HepG2 (cell line): ENCODE measurements around the gene CELSR2. TPM values are rescaled to one million over a fixed set of nuclear protein-coding genes. Genes with fewer than 3 reads are reported as not detected.

Experiments
- ATAC-seq: fragments of 200-7000 bp; cut with Tn5 transposase; 3 replicates; pipeline ENCODE4 v1.9.1; 2020; ENCODE audit warnings: mild to moderate bottlenecking, moderate library complexity
- BruUV-seq: library from RNA; stranded (reverse); fragments of 400-500 nt; replicated peaks from 2 replicates; lab custom pipeline; 2021; lab: Mats Ljungman, UMichigan
- CTCF ChIA-PET: fragments of 300-600 bp; formaldehyde crosslinking; extraction: SDS; loops from one replicate; lab custom pipeline; 2021; ENCODE audit warnings: low total read pairs, inconsistent platforms, low intra/inter-chr PET ratio; lab: Yijun Ruan, JAX
- POLR2A ChIA-PET: fragments of 350-600 bp; sonication (Branson Sonifier 250); formaldehyde crosslinking; loops from one replicate; lab custom pipeline; 2020; ENCODE audit warnings: antibody characterized with exemption, inconsistent platforms; lab: Yijun Ruan, JAX
- DNase-seq: peaks from one replicate; pipeline ENCODE4 v3.0.0-alpha.2; 2015; ENCODE audit warnings: low spot score
- FAIRE-seq: peaks from 3 replicates; lab custom pipeline; 2011; peaks lifted over from hg19 to GRCh38; lab: Jason Lieb, UNC
- H2AFZ ChIP-seq: one replicate; pipeline ENCODE4 v1.6.1; 2011; ENCODE audit warnings: low read length, inconsistent platforms
- H3K27ac ChIP-seq: fragments of 300-600 bp; 3 replicates; pipeline ENCODE4 v1.8.0; 2011; ENCODE audit warnings: mixed run types, mild to moderate bottlenecking, mixed read lengths, low read length, inconsistent platforms; ENCODE audit not compliant: insufficient read depth; ENCODE audit errors: extremely low read length
- H3K27me3 ChIP-seq, 2 experiments: fragments of 200-600 bp in 1 of 2; 2 replicates in 1 of 2; 3 replicates in 1 of 2; pipeline versions ENCODE4 v1.6.0 to v1.8.0; 2011; ENCODE audit warnings: low read length in 2 of 2, mild to moderate bottlenecking in 2 of 2, moderate library complexity in 2 of 2, inconsistent platforms in 1 of 2; ENCODE audit not compliant: insufficient read depth in 2 of 2, control insufficient read depth in 1 of 2
- H3K36me3 ChIP-seq, 2 experiments: fragments of 200-600 bp in 1 of 2; replicated peaks in 1 of 2; 2 replicates in 1 of 2; 3 replicates in 1 of 2; pipeline versions ENCODE4 v1.5.1 to v1.8.0; 2011; ENCODE audit warnings: low read length in 2 of 2, inconsistent platforms in 1 of 2; ENCODE audit not compliant: insufficient read depth in 2 of 2, control insufficient read depth in 1 of 2
- H3K4me1 ChIP-seq: 2 replicates; pipeline ENCODE4 v1.5.1; 2012; ENCODE audit warnings: low read length, inconsistent platforms; ENCODE audit not compliant: insufficient read depth
- H3K4me2 ChIP-seq: 2 replicates; pipeline ENCODE4 v1.6.0; 2011; ENCODE audit warnings: low read depth, low read length, inconsistent platforms
- H3K4me3 ChIP-seq, 3 experiments: fragments of 200-600 bp in 1 of 3; sonication (generic), shearing (Covaris generic) in 1 of 3; replicated peaks in 1 of 3; 2 replicates each; pipeline ENCODE4 v1.5.1; 2011 to 2016; ENCODE audit warnings: low read length in 3 of 3, inconsistent platforms in 2 of 3, low read depth in 2 of 3, mild to moderate bottlenecking in 2 of 3, control low read depth in 1 of 3, mixed read lengths in 1 of 3; ENCODE audit not compliant: insufficient read depth in 1 of 3
- H3K79me2 ChIP-seq: one replicate; pipeline ENCODE4 v1.6.1; 2011; ENCODE audit warnings: low read length, inconsistent platforms; ENCODE audit not compliant: insufficient read depth
- H3K9ac ChIP-seq: 2 replicates; pipeline ENCODE4 v1.6.0; 2011; ENCODE audit warnings: mild to moderate bottlenecking, low read depth, low read length, inconsistent platforms; ENCODE audit not compliant: insufficient read depth
- H3K9me3 ChIP-seq: 2 replicates; pipeline ENCODE4 v1.5.1; 2012; ENCODE audit warnings: mild to moderate bottlenecking, low read length
- H4K20me1 ChIP-seq: 2 replicates; pipeline ENCODE4 v1.6.0; 2011; ENCODE audit warnings: inconsistent platforms, mild to moderate bottlenecking, low read length, moderate library complexity; ENCODE audit not compliant: insufficient read depth
- BRCA1 ChIP-seq: sonication (generic); formaldehyde crosslinking; IDR thresholded peaks from 2 replicates; pipeline ENCODE4 v1.4.0; 2020; ENCODE audit warnings: missing genetic modification reagents
- PITX1 ChIP-seq: sonication (generic); formaldehyde crosslinking; IDR thresholded peaks from 2 replicates; pipeline ENCODE4 v1.5.1; 2020; ENCODE audit warnings: mild to moderate bottlenecking, missing genetic modification reagents
- PRDM10 ChIP-seq: sonication (generic); formaldehyde crosslinking; IDR thresholded peaks from 2 replicates; pipeline ENCODE4 v1.4.0; 2020; ENCODE audit warnings: low read depth, missing genetic modification reagents
- THAP8 ChIP-seq: sonication (generic); formaldehyde crosslinking; IDR thresholded peaks from 2 replicates; pipeline ENCODE4 v1.5.1; 2020; ENCODE audit warnings: missing genetic modification reagents, mild to moderate bottlenecking, borderline replicate concordance
- TRIM24 ChIP-seq: sonication (generic); formaldehyde crosslinking; IDR thresholded peaks from 2 replicates; pipeline ENCODE4 v1.8.0; 2022; ENCODE audit warnings: mild to moderate bottlenecking, missing genetic modification reagents
- USF2 ChIP-seq, 2 experiments: sonication (generic) in 1 of 2; formaldehyde crosslinking in 1 of 2; IDR thresholded peaks; 2 replicates each; pipeline versions ENCODE4 v1.5.1 to v1.6.1; 2011 to 2020; ENCODE audit warnings: borderline replicate concordance in 1 of 2, low read depth in 1 of 2, low read length in 1 of 2, mild to moderate bottlenecking in 1 of 2, missing genetic modification reagents in 1 of 2, moderate library complexity in 1 of 2
- ZFYVE20 ChIP-seq: sonication (generic); formaldehyde crosslinking; IDR thresholded peaks from 2 replicates; pipeline ENCODE4 v1.8.0; 2023; ENCODE audit warnings: low read depth, mild to moderate bottlenecking, moderate library complexity, missing genetic modification reagents, borderline replicate concordance
- ZNF282 ChIP-seq: fragments of 450-650 bp; IDR thresholded peaks from 2 replicates; pipeline ENCODE4 v1.6.1; 2018; ENCODE audit not compliant: partially characterized antibody
- ZNF772 ChIP-seq: sonication (generic); formaldehyde crosslinking; IDR thresholded peaks from 2 replicates; pipeline ENCODE4 v1.5.0; 2020; ENCODE audit warnings: mild to moderate bottlenecking, missing genetic modification reagents
- WGBS: methylation state at CpG from one replicate; pipeline ENCODE4 v1.1.6; 2017; ENCODE audit warnings: low lambda C conversion rate; 5-methylcytosine and 5-hydroxymethylcytosine counted together
- in situ Hi-C: cut with HindIII; loops from 2 replicates; pipeline ENCODE4 v1.10.0; 2017; ENCODE audit warnings: low pct_unique_long_range_greater_than_20kb; ENCODE audit not compliant: extremely low pct_ligation_motif_present
- intact Hi-C: fragments of 100-400 bp; cut with micrococcal nuclease; formaldehyde crosslinking; loops from one replicate; pipeline ENCODE4 v1.10.0; 2022; ENCODE audit not compliant: unreplicated experiment
- polyA plus RNA-seq, 8 experiments: library from polyadenylated mRNA; depleted of rRNA in 3 of 8; stranded (reverse) in 7 of 8; unstranded in 1 of 8; fragments of >200 nt; fragmentation: Illumina TruSeq in 4 of 8; extraction: Trizol in 4 of 8; gene quantifications; 2 replicates each; pipeline versions ENCODE4 v1.2.1 to v1.2.3, GENCODE V29; 2011 to 2016; ENCODE audit warnings: low read depth in 4 of 8, missing spikeins in 1 of 8, mixed read lengths in 1 of 8; ENCODE audit not compliant: insufficient read depth in 1 of 8
- total RNA-seq, 5 experiments: library from RNA; depleted of rRNA; stranded (reverse); fragments of >200 nt; fragmentation: Illumina TruSeq; extraction: Trizol; gene quantifications; 2 replicates each; pipeline ENCODE4 v1.2.3, GENCODE V29; 2016; ENCODE audit warnings: low read depth in 1 of 5
- TF ChIP-seq, protein P1 (sequence below): sonication (generic); formaldehyde crosslinking; IDR thresholded peaks from 2 replicates; pipeline ENCODE4 v1.5.1; 2020; ENCODE audit warnings: mild to moderate bottlenecking, missing genetic modification reagents, borderline replicate concordance

The CELSR2 gene
- total and polyA plus RNA-seq, 2 of the 13 experiments (the other 11 are each of a cell fraction or from before 2014, with no cell fraction given), result 4.0 to 6.6 TPM

GRCh38 chr1:109270623-109271317 lies 21.4 kb downstream of the CELSR2 start:
- ATAC-seq, result no peak
- DNase-seq, result no peak
- ChIA-PET POLR2A (no interaction called here), CTCF (no interaction called here)
- H3K79me2 ChIP-seq, result no peaks in the 10 kb centered on the region
- H3K9me3 ChIP-seq, result no peaks in the 10 kb centered on the region
- no peak overlapping the region for H3K9ac ChIP-seq
- peaks cover 34% of the 10 kb centered on the region for H3K4me1 ChIP-seq
- H3K27ac ChIP-seq, result no peak overlapping the region
- H3K36me3 ChIP-seq, result 0 out of 5 replicates have a peak, but pooled peaks cover 2% of the 10 kb centered on the region in 2 experiments
- FAIRE-seq, result no peak
- no peaks in the 10 kb centered on the region for H3K27me3 ChIP-seq
- H3K4me3 ChIP-seq, result no peak overlapping the region
- intact Hi-C loops (loop anchor here (10.0 kb wide), 1 partner anchor 74 kb away; no protein-coding TSS in a partner anchor), in situ Hi-C loops (loop anchor here (5.0 kb wide), 1 partner anchor 52 kb away; no protein-coding TSS in a partner anchor)
- no peaks in the 10 kb centered on the region for H4K20me1 ChIP-seq
- no peak overlapping the region for H3K4me2 ChIP-seq
- no peak overlapping the region for H2AFZ ChIP-seq
- BruUV-seq, result no TSS peak
- WGBS, result 95% methylated on average over 14 of the region's 20 CpGs
- TF ChIP-seq ZNF282 (no peak), USF2 (IDR thresholded peaks at IDR 0.05; ENCODE audit: low read depth, low read length) (no peak), USF2 (CRISPR knock-in tag; IDR thresholded peaks at IDR 0.05; ENCODE audit: borderline replicate concordance) (no peak), BRCA1 (CRISPR knock-in tag) (no peak), PRDM10 (CRISPR knock-in tag) (no peak), ZFYVE20 (CRISPR knock-in tag) (no peak), ZNF772 (no peak), THAP8 (CRISPR knock-in tag) (no peak), TRIM24 (CRISPR knock-in tag) (no peak), PITX1 (no peak)
- TF ChIP-seq, protein P1, sequence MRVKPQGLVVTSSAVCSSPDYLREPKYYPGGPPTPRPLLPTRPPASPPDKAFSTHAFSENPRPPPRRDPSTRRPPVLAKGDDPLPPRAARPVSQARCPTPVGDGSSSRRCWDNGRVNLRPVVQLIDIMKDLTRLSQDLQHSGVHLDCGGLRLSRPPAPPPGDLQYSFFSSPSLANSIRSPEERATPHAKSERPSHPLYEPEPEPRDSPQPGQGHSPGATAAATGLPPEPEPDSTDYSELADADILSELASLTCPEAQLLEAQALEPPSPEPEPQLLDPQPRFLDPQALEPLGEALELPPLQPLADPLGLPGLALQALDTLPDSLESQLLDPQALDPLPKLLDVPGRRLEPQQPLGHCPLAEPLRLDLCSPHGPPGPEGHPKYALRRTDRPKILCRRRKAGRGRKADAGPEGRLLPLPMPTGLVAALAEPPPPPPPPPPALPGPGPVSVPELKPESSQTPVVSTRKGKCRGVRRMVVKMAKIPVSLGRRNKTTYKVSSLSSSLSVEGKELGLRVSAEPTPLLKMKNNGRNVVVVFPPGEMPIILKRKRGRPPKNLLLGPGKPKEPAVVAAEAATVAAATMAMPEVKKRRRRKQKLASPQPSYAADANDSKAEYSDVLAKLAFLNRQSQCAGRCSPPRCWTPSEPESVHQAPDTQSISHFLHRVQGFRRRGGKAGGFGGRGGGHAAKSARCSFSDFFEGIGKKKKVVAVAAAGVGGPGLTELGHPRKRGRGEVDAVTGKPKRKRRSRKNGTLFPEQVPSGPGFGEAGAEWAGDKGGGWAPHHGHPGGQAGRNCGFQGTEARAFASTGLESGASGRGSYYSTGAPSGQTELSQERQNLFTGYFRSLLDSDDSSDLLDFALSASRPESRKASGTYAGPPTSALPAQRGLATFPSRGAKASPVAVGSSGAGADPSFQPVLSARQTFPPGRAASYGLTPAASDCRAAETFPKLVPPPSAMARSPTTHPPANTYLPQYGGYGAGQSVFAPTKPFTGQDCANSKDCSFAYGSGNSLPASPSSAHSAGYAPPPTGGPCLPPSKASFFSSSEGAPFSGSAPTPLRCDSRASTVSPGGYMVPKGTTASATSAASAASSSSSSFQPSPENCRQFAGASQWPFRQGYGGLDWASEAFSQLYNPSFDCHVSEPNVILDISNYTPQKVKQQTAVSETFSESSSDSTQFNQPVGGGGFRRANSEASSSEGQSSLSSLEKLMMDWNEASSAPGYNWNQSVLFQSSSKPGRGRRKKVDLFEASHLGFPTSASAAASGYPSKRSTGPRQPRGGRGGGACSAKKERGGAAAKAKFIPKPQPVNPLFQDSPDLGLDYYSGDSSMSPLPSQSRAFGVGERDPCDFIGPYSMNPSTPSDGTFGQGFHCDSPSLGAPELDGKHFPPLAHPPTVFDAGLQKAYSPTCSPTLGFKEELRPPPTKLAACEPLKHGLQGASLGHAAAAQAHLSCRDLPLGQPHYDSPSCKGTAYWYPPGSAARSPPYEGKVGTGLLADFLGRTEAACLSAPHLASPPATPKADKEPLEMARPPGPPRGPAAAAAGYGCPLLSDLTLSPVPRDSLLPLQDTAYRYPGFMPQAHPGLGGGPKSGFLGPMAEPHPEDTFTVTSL (CRISPR knock-in tag), result no peak
